K562 (cell line): Measurements from ENCODE around the gene MAN1A1. TPM values are rescaled to one million over a fixed set of nuclear protein-coding genes. Genes with fewer than 3 reads are reported as not detected.

Experiments used
- BRD4 ChIP-seq: fragments of 200-600 bp; sonication (generic); IDR thresholded peaks from 2 replicates; pipeline ENCODE4 v1.6.1; 2017; ENCODE audit warnings: inconsistent platforms
- ETV5 ChIP-seq: sonication (generic); formaldehyde crosslinking; IDR thresholded peaks from 2 replicates; pipeline ENCODE4 v1.4.0; 2020; ENCODE audit warnings: low read depth, mild to moderate bottlenecking, missing genetic modification reagents
- JUNB ChIP-seq: fragments of 450-650 bp; formaldehyde crosslinking; conservative IDR thresholded peaks from 2 replicates; pipeline ENCODE4 v1.4.0; 2020; ENCODE audit warnings: mild to moderate bottlenecking
- KLF6 ChIP-seq: fragments of 250-450 bp; sonication (Bioruptor Pico); IDR thresholded peaks from 2 replicates; pipeline ENCODE4 v1.4.0; 2020; ENCODE audit warnings: mild to moderate bottlenecking, moderate library complexity, borderline replicate concordance
- RFX1 ChIP-seq: fragments of 450-650 bp; IDR thresholded peaks from 2 replicates; pipeline ENCODE4 v1.6.1; 2016; ENCODE audit warnings: mild to moderate bottlenecking, moderate library complexity
- SIX5 ChIP-seq, 2 experiments: IDR thresholded peaks; 2 replicates each; pipeline ENCODE4 v1.6.1; 2011; ENCODE audit warnings: low read length in 2 of 2, borderline replicate concordance in 1 of 2, low read depth in 1 of 2, mild to moderate bottlenecking in 1 of 2, moderate library complexity in 1 of 2; ENCODE audit not compliant: insufficient read depth in 1 of 2
- SMAD2 ChIP-seq: fragments of 150-350 bp; IDR thresholded peaks from 2 replicates; pipeline ENCODE4 v1.6.1; 2014; ENCODE audit warnings: low read depth, mild to moderate bottlenecking, low read length
- XRCC4 ChIP-seq: IDR thresholded peaks from one replicate; pipeline ENCODE4 v1.6.1; 2011; ENCODE audit not compliant: insufficient read depth, insufficient read length; ENCODE audit errors: extremely low read depth
- ZNF143 ChIP-seq: sonication (generic); formaldehyde crosslinking; IDR thresholded peaks from 2 replicates; pipeline ENCODE4 v1.9.0; 2022; ENCODE audit warnings: mild to moderate bottlenecking, missing genetic modification reagents
- ZNF175 ChIP-seq: fragments of 200-800 bp; sonication (Bioruptor generic); IDR thresholded peaks from 2 replicates; pipeline ENCODE4 v1.6.1; 2016; ENCODE audit warnings: low read depth, mild to moderate bottlenecking, missing genetic modification characterization, missing compliant biosample characterization
- ZNF232 ChIP-seq: sonication (generic); formaldehyde crosslinking; IDR thresholded peaks from 2 replicates; pipeline ENCODE4 v1.8.0; 2022; ENCODE audit warnings: mild to moderate bottlenecking, missing genetic modification reagents
- ZNF76 ChIP-seq: fragments of 250-450 bp; sonication (Bioruptor Pico); IDR thresholded peaks from 2 replicates; pipeline ENCODE4 v1.4.0; 2020; ENCODE audit warnings: mild to moderate bottlenecking, moderate library complexity, borderline replicate concordance
- ZNF77 ChIP-seq: fragments of 250-450 bp; sonication (Bioruptor Pico); IDR thresholded peaks from 2 replicates; pipeline ENCODE4 v1.5.0; 2020
- polyA plus RNA-seq, 8 experiments: library from polyadenylated mRNA; depleted of rRNA in 4 of 8; stranded (reverse) in 5 of 8; unstranded in 3 of 8; fragments of >200 nt; fragmentation: Nextera tagmentation in 2 of 8; fragmentation: Illumina TruSeq in 1 of 8; extraction: Ambion mirVana in 2 of 8; extraction: Trizol in 1 of 8; gene quantifications; 2 replicates each; pipeline versions ENCODE4 v1.2.1 to v1.2.3, GENCODE V29; 2011 to 2014; ENCODE audit warnings: inconsistent platforms in 1 of 8, missing spikeins in 1 of 8
- total RNA-seq, 7 experiments: library from RNA; depleted of rRNA in 6 of 7; stranded (reverse); fragments of >200 nt in 6 of 7; fragmentation: Illumina TruSeq in 2 of 7; extraction: Trizol in 2 of 7; gene quantifications; 2 replicates each; pipeline versions ENCODE4 v1.2.1 to v1.2.3, GENCODE V29; 2011 to 2021; ENCODE audit warnings: low replicate concordance in 1 of 7
- TF ChIP-seq, protein P1 (sequence below): fragments of 250-450 bp; sonication (Bioruptor Pico); IDR thresholded peaks from 2 replicates; pipeline ENCODE4 v1.5.0; 2020; ENCODE audit warnings: mild to moderate bottlenecking
- TF ChIP-seq, protein P2 (sequence below): sonication (generic); formaldehyde crosslinking; IDR thresholded peaks from 2 replicates; pipeline ENCODE4 v1.8.0; 2022; ENCODE audit warnings: mild to moderate bottlenecking, low read depth, missing genetic modification reagents
- TF ChIP-seq, protein P3 (sequence below): sonication (generic); formaldehyde crosslinking; IDR thresholded peaks from 2 replicates; pipeline ENCODE4 v1.8.1; 2023; ENCODE audit warnings: mild to moderate bottlenecking, missing genetic modification reagents, moderate library complexity
- TF ChIP-seq, protein P4 (sequence below), 2 experiments: fragments of 450-650 bp; IDR thresholded peaks; 2 replicates each; pipeline ENCODE4 v1.6.1; 2016
- TF ChIP-seq, protein P5 (sequence below): fragments of 450-650 bp; IDR thresholded peaks from 2 replicates; pipeline ENCODE4 v1.6.1; 2018; ENCODE audit not compliant: partially characterized antibody

MAN1A1 gene
- total and polyA plus RNA-seq, 9 of the 15 experiments (the other 6 are each of a cell fraction or from before 2014, with no cell fraction given), result 24.5 to 78.4 (median 59.7) TPM

DNA sequence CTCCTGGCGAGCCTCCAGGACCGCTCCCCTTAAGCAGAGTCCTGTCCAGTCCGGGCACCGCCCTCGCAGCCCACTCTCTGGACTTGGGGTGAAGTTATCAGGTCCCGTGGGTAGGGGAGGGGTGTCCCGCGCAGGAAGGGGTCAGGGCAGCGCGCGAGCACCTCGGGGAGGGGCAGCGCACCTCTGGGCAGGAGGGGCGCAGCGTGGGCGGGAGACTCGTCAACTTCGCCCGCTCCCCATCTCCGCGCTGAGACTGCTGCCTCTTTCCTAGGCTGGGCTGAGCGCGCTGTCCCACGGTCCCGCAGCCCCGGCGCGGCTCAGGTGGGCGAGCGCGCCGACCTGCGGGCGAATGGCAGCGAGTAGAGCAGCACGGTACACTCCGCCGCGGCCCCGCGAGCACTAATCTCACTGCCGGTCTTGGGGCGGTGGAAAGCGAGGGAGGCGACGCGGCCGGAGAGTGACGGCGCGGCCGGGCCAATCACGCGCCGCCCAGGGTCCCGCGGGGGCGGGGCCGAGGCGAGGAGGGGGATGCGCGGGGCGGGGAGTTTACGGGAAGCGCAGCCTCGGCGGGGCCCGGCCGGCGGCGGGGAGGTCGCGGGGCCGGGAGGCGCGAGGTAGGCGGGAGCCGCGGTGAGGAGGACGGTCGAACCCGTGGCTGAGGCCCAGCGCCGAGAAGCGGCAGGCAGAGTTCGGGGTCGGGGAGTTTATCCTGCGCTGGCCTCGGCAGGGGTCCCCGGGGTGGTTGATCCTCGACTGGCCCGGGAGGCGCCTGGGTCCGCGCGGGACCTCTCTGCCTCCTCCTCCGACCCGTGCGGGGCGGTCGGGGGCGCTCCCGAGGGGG, at the start of gene MAN1A1 (continued):
- TF ChIP-seq JUNB (CRISPR knock-in tag), result no peak
- no peak for TF ChIP-seq SIX5 (IDR thresholded peaks at IDR 0.05; ENCODE audit: borderline replicate concordance in 1 of 2, insufficient read depth in 1 of 2, low read depth in 1 of 2, low read length in 2 of 2)
- TF ChIP-seq ZNF175 (CRISPR knock-in tag), result no peak
- TF ChIP-seq, protein P1, sequence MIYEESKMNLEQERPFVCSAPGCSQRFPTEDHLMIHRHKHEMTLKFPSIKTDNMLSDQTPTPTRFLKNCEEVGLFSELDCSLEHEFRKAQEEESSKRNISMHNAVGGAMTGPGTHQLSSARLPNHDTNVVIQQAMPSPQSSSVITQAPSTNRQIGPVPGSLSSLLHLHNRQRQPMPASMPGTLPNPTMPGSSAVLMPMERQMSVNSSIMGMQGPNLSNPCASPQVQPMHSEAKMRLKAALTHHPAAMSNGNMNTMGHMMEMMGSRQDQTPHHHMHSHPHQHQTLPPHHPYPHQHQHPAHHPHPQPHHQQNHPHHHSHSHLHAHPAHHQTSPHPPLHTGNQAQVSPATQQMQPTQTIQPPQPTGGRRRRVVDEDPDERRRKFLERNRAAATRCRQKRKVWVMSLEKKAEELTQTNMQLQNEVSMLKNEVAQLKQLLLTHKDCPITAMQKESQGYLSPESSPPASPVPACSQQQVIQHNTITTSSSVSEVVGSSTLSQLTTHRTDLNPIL (CRISPR knock-in tag), result no peak
- no peak for TF ChIP-seq SMAD2
- TF ChIP-seq, protein P2, sequence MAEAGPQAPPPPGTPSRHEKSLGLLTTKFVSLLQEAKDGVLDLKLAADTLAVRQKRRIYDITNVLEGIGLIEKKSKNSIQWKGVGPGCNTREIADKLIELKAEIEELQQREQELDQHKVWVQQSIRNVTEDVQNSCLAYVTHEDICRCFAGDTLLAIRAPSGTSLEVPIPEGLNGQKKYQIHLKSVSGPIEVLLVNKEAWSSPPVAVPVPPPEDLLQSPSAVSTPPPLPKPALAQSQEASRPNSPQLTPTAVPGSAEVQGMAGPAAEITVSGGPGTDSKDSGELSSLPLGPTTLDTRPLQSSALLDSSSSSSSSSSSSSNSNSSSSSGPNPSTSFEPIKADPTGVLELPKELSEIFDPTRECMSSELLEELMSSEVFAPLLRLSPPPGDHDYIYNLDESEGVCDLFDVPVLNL (CRISPR knock-in tag), result no peak
- no peak for TF ChIP-seq XRCC4
- TF ChIP-seq, protein P3, sequence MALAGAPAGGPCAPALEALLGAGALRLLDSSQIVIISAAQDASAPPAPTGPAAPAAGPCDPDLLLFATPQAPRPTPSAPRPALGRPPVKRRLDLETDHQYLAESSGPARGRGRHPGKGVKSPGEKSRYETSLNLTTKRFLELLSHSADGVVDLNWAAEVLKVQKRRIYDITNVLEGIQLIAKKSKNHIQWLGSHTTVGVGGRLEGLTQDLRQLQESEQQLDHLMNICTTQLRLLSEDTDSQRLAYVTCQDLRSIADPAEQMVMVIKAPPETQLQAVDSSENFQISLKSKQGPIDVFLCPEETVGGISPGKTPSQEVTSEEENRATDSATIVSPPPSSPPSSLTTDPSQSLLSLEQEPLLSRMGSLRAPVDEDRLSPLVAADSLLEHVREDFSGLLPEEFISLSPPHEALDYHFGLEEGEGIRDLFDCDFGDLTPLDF (CRISPR knock-in tag), result peak; percentile 65; the same call in 1 of the 2 replicates
- TF ChIP-seq ZNF77 (CRISPR knock-in tag), result no peak
- TF ChIP-seq ETV5 (CRISPR knock-in tag), result 0 out of 2 replicates have a peak, but pooled peaks have one; percentile 5
- no peak for TF ChIP-seq ZNF76
- TF ChIP-seq ZNF143, result 0 out of 2 replicates have a peak, but pooled peaks have one; percentile 46
- peak; percentile 30; the same call in 1 of the 2 replicates for TF ChIP-seq ZNF232 (CRISPR knock-in tag)
- TF ChIP-seq BRD4, result no peak
- no peak for TF ChIP-seq RFX1
- TF ChIP-seq, protein P4, sequence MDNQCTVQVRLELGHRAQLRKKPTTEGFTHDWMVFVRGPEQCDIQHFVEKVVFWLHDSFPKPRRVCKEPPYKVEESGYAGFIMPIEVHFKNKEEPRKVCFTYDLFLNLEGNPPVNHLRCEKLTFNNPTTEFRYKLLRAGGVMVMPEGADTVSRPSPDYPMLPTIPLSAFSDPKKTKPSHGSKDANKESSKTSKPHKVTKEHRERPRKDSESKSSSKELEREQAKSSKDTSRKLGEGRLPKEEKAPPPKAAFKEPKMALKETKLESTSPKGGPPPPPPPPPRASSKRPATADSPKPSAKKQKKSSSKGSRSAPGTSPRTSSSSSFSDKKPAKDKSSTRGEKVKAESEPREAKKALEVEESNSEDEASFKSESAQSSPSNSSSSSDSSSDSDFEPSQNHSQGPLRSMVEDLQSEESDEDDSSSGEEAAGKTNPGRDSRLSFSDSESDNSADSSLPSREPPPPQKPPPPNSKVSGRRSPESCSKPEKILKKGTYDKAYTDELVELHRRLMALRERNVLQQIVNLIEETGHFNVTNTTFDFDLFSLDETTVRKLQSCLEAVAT (IDR thresholded peaks at IDR 0.05), result peak; percentile 79 to 88; a peak in 3 of 4 replicates
- TF ChIP-seq KLF6 (CRISPR knock-in tag), result no peak
- TF ChIP-seq, protein P5, sequence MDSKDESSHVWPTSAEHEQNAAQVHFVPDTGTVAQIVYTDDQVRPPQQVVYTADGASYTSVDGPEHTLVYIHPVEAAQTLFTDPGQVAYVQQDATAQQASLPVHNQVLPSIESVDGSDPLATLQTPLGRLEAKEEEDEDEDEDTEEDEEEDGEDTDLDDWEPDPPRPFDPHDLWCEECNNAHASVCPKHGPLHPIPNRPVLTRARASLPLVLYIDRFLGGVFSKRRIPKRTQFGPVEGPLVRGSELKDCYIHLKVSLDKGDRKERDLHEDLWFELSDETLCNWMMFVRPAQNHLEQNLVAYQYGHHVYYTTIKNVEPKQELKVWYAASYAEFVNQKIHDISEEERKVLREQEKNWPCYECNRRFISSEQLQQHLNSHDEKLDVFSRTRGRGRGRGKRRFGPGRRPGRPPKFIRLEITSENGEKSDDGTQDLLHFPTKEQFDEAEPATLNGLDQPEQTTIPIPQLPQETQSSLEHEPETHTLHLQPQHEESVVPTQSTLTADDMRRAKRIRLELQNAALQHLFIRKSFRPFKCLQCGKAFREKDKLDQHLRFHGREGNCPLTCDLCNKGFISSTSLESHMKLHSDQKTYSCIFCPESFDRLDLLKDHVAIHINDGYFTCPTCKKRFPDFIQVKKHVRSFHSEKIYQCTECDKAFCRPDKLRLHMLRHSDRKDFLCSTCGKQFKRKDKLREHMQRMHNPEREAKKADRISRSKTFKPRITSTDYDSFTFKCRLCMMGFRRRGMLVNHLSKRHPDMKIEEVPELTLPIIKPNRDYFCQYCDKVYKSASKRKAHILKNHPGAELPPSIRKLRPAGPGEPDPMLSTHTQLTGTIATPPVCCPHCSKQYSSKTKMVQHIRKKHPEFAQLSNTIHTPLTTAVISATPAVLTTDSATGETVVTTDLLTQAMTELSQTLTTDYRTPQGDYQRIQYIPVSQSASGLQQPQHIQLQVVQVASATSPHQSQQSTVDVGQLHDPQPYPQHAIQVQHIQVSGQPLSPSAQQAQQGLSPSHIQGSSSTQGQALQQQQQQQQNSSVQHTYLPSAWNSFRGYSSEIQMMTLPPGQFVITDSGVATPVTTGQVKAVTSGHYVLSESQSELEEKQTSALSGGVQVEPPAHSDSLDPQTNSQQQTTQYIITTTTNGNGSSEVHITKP, result peak; percentile 62
